ENCODE data around the gene KCTD8.

GRCh38 chr4:44342800-44343199 lies 105.8 kb downstream of the KCTD8 start:
- TF ChIP-seq CTCF (IDR thresholded peaks at IDR 0.05; ENCODE audit: low read length) (no peak), EZH2 (optimal IDR thresholded peaks at IDR 0.05; ENCODE audit: low read depth, low read length) (no peak), EZH2phosphoT487 (IDR thresholded peaks at IDR 0.05; ENCODE audit: low read length) (no peak)

All from MM.1S (cell line).